ENCODE data around the gene SLX9. TPM values are rescaled to one million over a fixed set of nuclear protein-coding genes. Genes with fewer than 3 reads are reported as not detected.
"Not testable (repeated sequence)": the region's sequence is repeated elsewhere in the genome, so short reads cannot be mapped to it uniquely, and the experiment has no call there.

SLX9 gene
- total RNA-seq, 1 experiment from 2014 or later, result 46.9 TPM

- DNase-seq (ENCODE audit: low read depth), result no peak
These were observed 77.5 kb downstream of the SLX9 start for GRCh38 chr21:45017039-45017960.

GRCh38 chr21:45018131-45019075 lies 78.6 kb downstream of the SLX9 start:
- no peak for DNase-seq (ENCODE audit: low read depth)

GRCh38 chr21:45019076-45019886 lies 79.5 kb downstream of the SLX9 start:
- no peak for DNase-seq (ENCODE audit: low read depth)

GRCh38 chr21:45019887-45020537 lies 80.2 kb downstream of the SLX9 start:
- no peak for DNase-seq (ENCODE audit: low read depth)

- no peak for DNase-seq (ENCODE audit: low read depth)
These were observed 81.0 kb downstream of the SLX9 start for GRCh38 chr21:45020629-45021427.

GRCh38 chr21:45021428-45022347 lies 81.9 kb downstream of the SLX9 start:
- DNase-seq (ENCODE audit: low read depth), result no peak

GRCh38 chr21:45022348-45022675 lies 82.5 kb downstream of the SLX9 start:
- DNase-seq (ENCODE audit: low read depth), result no peak

GRCh38 chr21:45022736-45023135 lies 82.9 kb downstream of the SLX9 start:
- no peak for DNase-seq (ENCODE audit: low read depth)

GRCh38 chr21:45024516-45024915 lies 84.7 kb downstream of the SLX9 start:
- not testable (repeated sequence) for DNase-seq (ENCODE audit: low read depth)

GRCh38 chr21:45026066-45026745 lies 86.4 kb downstream of the SLX9 start:
- no peak for DNase-seq (ENCODE audit: low read depth)

Other genes with a start within 250 kb of the SLX9 start
- not detected in 2 replicates for gene KRTAP10-12, start 242.9 kb upstream of the SLX9 start, total RNA-seq (2014; rRNA removed; shearing (Covaris generic))
- not detected in 2 replicates for gene TSPEAR, start 228.5 kb upstream of the SLX9 start, total RNA-seq (2014; rRNA removed; shearing (Covaris generic))
- 90.1 and 152 TPM in 2 replicates for gene UBE2G2, start 138.2 kb upstream of the SLX9 start, total RNA-seq (2014; rRNA removed; shearing (Covaris generic))
- gene SUMO3, start 122.0 kb upstream of the SLX9 start, total RNA-seq (2014; rRNA removed; shearing (Covaris generic)), result 98.9 and 125 TPM in 2 replicates
- gene PTTG1IP, start 66.3 kb upstream of the SLX9 start, total RNA-seq (2014; rRNA removed; shearing (Covaris generic)), result 321 and 333 TPM in 2 replicates
- 0.09 and 1.0 TPM in 2 replicates for gene ITGB2, start 19.1 kb upstream of the SLX9 start, total RNA-seq (2014; rRNA removed; shearing (Covaris generic))
- gene ADARB1, start 134.6 kb downstream of the SLX9 start, total RNA-seq (2014; rRNA removed; shearing (Covaris generic)), result 4.7 and 14.1 TPM in 2 replicates

Data from Daoy (cell line).